SK-MEL-5 (cell line): ENCODE measurements around the gene RRAGD. TPM values are rescaled to one million over a fixed set of nuclear protein-coding genes. Genes with fewer than 3 reads are reported as not detected.

Source experiments
- DNase-seq: peaks from one replicate; pipeline ENCODE4 v3.0.0-alpha.2; 2016; ENCODE audit warnings: low read depth, low spot score
- in situ Hi-C: cut with HindIII; loops from 2 replicates; pipeline ENCODE4 v1.10.0; 2016; ENCODE audit warnings: low sequenced_read_pairs, high pct_unique_total_duplicates, low pct_unique_long_range_greater_than_20kb
- total RNA-seq: library from RNA; depleted of rRNA; stranded (reverse); fragments of >200 nt; shearing (Covaris generic); gene quantifications from 2 replicates; pipeline ENCODE4 v1.2.3, GENCODE V29; 2014

The RRAGD gene
- total RNA-seq, 1 experiment from 2014 or later: 165 TPM

DNA sequence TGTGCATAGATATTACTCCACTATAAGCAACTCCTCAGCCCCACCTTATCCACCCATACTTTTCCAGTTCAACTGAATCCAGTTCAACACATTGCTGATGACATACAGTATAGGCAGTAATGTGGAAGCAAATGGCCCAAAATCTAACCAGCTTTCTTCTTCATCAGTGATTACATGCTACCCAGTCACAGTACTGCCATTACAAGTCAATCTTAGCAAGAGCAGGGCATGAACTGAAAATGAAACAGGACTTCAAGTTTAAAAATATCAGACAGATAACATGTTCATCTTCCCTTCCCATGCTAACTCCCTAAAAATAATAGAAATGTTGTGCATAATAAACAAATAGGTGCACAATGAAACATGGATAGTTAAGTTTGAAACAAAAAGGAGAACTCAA, 19.2 kb downstream of the RRAGD start:
- no peak for DNase-seq
- in situ Hi-C loops: no loop called here

DNA sequence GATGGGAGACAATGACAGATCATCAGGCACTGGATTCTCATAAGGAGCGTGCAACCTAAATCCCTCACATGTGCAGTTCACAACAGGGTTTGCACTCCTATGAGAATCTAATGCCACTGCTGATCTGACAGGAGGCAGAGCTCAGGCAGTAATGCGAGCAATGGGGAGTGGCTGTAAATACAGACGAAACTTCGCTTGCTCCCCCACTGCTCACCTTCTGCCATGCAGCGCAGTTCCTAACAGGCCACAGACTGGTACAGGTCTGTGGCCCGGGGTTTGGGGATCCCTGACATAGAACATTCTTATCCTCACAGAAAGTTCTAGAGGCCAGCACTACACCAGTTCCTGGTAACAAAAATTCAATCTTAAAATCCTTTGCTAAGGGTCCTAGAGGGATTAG, 23.2 kb downstream of the RRAGD start:
- DNase-seq: no peak
- in situ Hi-C loops: no loop called here

DNA sequence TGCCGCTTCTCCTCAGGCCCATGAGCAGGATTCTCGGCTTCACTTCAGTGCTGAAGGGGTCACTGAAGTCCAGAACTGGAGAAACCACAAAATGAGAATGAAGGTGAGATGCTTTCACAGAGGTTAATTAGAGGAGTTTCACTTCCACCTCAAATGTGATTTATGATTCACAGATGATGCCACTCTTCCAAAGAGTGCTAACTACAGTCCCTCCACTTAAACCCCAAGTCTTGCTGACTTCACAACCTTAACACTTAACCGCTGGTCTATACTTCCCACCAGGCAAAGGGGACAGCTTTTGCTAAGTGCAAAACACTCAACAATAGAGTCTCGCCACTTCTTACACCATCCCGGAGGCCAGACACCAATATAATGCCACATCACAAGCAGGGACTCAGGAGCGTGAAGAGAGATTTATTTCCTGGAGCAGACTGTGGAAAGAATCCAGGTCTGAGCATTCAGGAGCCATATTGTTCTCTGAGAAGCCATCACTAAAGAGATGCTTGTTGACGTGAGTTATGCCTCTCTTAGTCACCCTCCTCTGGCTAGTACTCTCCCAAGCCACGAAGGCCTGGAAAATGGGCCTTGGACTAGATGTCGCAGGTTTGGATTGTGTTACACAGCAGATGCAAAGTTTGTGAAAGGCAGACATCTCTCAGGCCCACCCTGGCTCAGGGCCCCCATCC, 24.4 kb downstream of the RRAGD start:
- no peak for DNase-seq
- in situ Hi-C loops: no loop called here

DNA sequence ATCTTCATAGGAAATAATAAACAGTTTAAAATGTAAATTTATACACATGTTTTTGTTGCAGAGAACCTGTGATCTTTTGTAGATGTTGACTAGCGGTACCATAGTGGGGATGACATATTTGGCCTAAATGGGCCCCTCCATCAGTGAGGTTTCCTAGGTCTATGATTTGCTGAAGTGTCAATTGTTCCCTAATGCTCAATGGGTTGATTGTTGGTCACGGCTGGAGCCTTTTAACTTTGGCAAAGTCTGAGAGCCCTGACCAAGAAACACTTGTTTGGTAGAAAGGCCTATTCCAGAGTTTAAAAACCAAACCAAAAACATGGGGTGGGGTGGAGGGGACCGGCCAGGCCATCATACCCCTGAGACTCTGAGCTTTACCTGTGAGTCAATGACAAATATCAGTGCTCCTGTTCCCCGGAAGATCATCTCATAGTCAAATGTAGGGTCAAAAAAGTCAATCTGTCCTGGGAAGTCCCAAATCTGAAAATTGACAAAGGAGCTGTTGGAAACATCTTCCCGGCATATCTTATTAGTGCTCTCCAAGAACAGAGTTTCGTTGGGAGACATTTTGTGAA, 25.1 kb downstream of the RRAGD start:
- DNase-seq: peak; percentile 13
- in situ Hi-C loops: no loop called here

DNA sequence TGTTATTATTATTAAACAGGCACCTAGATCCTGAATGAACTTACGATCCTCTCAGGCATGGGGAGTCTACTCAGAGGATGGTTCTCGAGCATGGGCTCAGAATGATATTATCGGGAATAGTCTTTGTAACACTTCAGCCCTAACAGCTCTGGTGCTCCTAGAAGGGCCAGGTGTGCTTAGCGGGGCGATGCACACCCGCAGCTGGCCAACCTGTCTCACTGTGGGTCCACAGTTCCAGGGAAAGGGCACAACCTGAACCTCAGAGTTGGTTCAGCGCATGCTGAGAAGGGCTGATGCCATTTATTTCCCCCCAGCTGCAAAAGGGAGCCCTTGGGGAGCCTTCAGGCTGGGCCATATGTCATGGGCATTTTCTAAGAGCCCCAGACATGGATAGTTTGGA, 26.2 kb downstream of the RRAGD start:
- in situ Hi-C loops: no loop called here
- no peak for DNase-seq

DNA sequence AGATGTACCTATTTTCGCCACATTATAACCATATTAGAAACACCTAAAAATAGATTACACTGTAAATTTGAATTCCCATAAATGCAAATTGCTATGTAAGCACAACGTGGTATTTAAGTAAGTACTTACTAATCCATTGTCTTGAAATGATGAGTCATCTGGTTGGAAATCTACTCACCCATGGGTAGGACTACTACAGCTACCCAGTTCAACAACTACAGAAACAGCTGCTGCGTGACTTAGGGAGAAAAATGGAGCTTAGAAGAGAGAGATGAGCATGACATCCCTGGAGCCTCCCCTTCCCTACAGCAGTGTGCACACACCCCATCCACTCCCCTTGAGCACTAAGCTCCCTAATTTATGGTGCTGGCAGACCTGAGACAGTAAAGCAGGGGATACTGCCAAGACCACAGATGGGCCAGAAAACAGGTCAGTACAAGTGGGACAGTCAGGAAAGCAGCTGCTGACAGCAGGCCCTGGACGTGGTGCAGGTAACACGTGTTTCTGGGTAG, 26.9 kb downstream of the RRAGD start:
- in situ Hi-C loops: no loop called here
- no peak for DNase-seq

DNA sequence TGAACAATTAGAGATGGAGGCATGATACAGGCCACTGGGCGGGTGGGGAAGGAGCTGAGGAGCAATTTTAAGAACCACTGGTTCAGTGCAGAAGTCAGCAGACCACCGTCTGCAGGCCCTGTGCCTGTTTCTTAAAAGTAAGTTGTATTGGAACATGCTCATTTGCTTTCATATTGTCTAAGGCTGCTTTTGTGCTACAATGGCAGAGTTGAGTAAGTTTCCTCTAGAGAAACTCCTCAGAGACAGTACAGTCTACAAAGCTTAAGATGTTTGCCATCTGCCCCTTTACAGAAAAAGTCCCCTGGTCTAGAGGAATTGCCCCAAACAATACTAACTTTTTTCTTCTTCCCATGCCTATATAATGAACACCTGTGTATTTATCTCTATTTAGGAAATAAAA, 31.0 kb downstream of the RRAGD start:
- DNase-seq: peak; percentile 20
- in situ Hi-C loops: no loop called here

DNA sequence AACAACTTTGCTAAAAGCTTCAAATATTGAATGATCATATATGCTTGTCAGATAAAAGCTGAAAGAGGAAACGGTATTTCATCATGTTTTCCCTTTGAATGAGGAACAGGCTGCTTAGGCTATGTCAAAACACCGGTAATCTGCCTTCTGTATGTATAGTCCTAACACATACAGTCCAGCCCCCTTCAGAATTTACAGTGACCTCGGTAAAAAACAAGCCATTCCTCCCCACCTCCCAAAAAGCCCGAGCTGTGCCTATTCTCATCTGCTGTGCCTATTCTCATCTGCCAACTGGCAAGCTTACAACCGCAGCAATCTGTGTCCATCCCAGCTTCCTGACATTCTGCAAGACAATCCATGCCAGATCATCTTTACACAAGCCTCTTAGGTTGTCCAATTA, 32.8 kb downstream of the RRAGD start:
- in situ Hi-C loops: no loop called here

DNA sequence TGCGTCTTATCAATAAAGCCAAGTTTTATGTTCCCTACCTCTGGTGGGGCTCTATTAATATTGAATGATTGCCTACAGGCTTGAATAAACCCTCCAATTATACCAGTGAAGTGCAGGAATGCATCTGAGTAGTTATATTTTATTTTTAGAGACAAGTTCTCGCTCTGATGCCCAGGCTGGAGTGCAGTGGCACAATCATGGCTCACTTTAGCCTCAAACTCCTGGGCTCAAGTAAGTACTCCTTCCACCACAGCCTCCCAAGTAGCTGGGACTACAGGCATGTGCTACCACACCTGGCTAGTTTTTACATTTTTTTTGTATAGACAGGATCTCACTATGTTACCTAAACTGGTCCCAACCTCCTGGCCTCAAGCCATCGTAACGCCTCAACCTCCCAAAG, 33.4 kb downstream of the RRAGD start:
- in situ Hi-C loops: no loop called here
- DNase-seq: no peak

More for the DNA sequence above, 32.8 kb downstream of the RRAGD start:
- DNase-seq: no peak

DNA sequence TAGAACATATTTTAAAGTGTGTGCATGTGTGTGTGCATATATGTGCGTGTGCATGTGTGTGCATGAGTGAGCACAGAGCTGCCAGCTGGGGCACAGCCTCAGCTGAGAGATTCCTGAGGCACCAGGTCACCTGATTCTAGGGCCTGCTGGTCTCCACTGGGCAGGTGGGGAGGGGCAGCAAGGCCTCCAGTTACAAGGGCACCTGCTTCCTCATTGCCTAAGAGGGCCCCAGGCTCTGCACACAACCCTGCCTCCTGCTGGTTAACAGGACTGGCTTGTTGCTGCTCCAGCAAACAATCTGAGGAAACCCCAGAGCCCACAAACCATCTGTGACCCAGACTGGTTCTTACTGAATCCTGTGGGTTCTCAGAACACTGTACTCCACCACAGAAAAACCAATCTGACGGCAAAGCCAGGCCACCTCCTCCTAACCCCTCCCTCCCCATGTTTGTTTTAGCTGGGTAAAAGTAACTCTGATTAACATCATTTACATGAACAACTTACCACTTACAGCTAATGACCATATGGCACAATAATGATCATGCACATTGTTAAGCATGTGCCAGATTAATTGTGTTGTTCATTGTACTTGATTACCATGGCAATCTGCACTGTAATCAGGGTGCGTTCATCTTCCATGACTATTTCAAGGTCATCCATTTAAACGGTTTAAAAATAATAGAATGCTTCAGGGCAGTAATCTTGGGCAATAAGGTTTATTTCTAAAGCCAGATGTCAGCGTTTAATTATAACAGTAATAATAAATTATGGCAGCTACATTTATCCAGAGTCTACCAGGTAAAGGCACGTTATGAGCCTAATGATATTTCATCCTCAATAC, 36.4 kb downstream of the RRAGD start:
- peak; percentile 63 for DNase-seq
- in situ Hi-C loops: no loop called here

DNA sequence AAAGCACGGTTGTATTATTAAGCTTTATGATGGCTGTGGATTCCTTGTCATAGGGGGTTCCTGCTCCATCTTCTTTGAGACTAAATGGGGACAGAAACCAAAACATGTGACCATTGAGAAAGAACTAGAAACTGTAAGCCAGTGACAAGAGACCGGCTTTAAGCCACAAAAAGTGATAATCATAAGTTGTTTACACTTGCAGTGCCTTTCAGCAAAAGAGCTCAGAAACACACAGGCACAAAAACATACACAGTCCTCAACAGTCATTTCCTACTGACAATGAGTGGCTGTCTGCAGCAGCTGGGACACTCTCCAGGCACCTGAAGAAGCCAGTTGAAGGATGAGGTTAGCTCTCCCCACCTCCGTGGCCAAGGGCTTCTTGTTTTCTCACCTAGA, 39.6 kb downstream of the RRAGD start:
- DNase-seq: no peak
- in situ Hi-C loops: no loop called here

DNA sequence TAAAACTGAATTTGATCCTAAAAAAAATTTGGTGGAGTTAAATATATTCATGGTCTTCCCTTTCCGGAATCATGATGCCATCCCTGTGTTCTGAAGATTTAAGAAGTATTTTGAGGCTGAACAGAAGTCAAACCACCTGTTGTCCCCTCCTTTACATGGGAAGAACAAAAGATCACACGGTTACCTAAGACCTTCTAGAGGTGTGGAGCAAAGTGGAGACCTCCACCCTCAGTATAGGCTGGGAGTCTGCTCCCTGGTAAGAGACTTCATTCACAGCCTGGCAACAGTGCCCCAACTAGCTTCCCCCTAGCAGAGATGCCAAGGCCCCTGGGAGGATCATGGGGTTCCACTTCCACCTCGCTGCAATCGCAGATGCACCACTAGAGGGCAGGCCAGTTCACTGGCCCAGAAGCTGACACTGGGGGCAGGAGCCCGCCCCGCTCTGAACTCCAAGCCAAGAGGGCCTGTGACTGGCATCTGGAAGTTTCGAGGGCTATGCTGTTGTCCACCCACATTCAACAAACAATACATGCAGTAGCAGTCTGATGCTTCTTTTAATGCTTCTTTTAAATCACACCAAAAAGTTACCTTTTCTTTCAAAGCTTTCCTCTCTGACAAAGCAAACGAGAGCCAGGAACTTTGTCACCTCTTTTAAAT, 40.1 kb downstream of the RRAGD start:
- DNase-seq: peak; percentile 76
- in situ Hi-C loops: no loop called here

DNA sequence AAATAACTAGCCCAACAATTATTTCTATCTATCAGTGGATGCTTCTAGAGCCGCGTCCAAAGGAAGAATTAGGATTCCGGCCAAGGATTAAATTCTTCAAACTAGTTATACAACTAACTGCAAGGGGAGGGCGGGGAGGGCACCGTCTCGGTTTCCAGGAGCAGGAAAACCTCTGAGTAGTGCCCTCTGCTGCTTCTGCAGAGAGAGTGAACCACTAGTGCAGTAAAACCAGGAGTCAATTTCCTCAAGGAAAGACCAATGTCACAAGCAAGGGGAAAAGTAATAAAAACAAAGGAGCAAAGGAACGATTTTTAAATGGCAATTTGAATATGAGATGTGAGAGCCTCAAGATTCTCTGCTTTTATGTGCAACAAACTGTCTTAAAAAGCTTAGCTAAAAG, 43.1 kb downstream of the RRAGD start:
- peak; percentile 52 for DNase-seq
- in situ Hi-C loops: no loop called here

DNA sequence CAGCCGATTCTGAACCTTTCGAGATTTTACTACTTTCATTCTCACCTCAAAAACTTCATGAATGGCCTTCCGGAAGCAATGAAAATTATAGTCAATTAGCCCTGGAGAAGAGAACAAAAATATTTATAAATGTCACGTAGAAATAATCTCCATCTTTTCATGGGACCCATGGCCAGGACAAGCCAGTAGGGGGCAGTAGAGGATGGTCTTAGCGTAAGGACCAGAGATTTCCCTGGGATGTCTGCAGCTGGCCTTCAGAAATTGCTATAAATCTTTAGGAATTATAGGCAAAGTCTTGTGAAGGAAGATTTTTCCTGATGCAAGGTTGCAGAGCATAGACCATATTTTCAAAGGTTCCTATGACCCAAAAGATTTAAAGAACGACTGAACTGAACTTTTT, 44.0 kb downstream of the RRAGD start:
- DNase-seq: peak; percentile 65
- in situ Hi-C loops: no loop called here

DNA sequence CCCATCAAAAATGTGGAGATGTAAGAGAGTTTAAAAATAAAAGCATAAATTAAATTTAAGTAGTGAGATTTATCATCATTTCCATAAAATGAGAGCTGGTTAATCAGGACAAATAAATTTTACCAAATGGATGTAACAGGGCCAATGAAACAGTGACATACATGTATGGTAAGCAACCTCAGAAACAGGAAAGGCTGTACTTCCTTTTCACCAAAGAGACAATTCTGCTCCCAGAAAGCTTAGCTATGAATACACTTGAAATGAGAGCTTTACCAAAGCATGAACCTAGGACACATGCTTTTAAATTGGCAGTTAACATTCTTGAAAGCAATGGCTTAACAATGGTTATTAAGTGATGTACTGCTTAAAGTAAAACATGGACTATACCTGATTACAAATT, 47.5 kb downstream of the RRAGD start:
- in situ Hi-C loops: no loop called here

DNA sequence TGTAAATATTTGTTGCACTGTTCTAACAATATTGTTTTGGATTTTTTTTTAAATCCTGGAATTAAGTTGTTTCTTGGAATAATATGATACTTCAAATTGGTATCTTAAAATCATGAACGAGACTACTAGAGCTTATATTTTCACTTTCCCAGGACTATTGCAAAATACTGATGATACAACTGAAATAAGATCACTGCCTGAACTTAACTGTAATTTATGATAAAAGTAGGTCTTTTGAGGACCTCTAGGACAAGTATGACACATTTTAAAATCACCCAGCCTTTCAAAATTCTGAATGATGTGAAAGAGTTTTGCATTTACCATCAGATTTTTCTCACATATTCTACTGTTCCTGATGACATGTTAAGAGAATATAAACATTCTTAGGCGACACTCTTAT, 50.9 kb downstream of the RRAGD start:
- in situ Hi-C loops: no loop called here
- no peak for DNase-seq

More for the DNA sequence above, 47.5 kb downstream of the RRAGD start:
- DNase-seq: no peak

DNA sequence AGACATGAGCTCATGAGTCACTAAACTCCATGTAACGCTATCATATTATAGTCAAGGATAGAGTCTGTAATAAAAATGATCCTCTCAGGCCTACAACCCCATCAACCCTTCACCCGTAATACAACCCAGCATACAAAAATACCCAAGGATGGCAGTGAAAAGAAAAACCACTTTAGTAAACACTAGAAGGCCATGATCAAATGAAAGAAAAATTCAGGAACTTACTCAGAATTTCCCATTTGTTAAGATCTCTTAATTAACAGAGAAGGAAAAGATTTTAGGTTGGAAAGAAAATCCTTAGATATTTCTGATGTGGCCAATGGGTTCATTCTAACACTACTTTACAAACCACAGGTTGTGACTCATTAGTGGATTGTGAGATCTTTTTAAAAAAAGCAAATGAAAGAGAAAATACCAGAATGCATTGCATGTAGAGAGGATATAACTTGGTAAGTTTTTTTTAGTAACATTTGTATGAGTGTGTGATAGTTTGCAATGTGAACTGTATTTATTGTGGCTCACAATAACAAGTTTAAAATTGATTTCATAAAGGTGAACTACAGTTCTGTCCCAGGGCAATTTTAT, 51.6 kb downstream of the RRAGD start:
- DNase-seq: peak; percentile 45
- in situ Hi-C loops: no loop called here

DNA sequence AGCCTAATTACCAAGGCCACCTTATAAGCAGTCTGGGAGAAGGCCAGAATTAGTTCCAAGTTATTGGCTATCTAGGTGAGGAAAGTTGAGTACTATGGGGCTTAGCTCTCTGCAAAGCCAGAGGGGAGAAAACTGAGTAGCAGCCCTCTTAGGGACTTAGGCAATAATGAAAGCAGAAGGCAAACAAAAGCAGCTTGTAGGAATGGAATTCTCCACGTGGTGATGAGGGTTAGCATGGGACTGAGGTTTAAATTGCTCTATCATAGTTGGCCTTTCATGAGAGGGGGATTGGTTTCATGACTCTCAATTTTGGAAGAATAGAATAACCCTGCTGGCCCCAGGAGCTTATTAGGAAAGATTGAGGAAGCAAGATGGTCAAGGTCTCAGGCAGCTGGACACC, 52.5 kb downstream of the RRAGD start:
- DNase-seq: peak; percentile 96
- in situ Hi-C loops: no loop called here
